GM21360 (cell line): Measurements from ENCODE around the gene AVPR2.

Experiments used
- ATAC-seq: cut with Tn5 transposase; IDR thresholded peaks from one replicate; pipeline ENCODE4 v1.9.1; 2021; ENCODE audit warnings: mild to moderate bottlenecking, moderate library complexity; ENCODE audit not compliant: unreplicated experiment

Gene AVPR2

DNA sequence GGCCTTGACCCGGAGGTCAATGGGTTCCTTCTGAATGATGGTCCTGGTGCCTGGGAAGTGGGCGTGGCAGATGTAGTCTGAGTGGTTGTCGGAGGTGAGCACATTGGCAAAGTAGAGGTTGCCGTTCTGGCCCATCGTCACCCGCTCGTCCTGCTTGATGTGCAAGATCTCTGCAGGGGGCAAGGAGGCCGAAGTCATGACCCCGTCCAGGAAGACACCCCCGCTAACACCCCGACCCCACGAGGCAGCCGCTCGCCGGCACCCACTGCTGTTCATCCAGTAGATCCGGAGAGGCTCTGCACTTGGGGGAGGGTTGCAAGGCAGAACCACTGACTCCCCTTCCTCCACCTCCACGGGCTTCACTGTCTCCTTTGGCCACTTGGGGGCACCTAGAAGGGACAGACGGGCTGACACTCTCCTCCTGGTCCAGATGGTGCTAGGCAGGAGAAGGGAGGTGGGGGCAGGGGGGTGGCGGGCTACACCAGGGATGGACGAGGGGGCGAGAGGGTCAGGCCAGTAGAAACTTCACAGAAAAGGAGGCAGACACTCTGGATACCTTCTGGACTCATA lies 33.6 kb upstream of the AVPR2 start:
- ATAC-seq: no peak

DNA sequence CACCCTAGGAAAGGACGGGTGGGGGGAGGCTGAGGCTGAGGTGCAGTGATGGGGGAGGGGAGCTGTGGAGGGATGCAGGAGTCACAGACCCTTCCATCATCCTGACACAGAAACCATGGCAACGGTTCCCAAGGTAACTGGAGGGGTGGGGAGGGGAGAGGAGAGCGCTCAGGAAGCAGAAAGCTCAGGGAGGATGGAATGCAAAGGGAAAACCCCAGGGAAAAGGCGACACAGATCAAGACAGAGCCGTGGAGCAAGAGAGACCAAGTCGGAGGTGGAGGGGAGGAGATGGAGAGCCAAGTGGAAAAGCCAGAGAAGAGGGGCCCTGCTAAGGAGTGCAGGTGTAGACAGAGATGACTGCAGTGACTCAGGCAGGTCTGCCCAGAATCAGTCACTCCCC lies 33.0 kb upstream of the AVPR2 start:
- no peak for ATAC-seq

DNA sequence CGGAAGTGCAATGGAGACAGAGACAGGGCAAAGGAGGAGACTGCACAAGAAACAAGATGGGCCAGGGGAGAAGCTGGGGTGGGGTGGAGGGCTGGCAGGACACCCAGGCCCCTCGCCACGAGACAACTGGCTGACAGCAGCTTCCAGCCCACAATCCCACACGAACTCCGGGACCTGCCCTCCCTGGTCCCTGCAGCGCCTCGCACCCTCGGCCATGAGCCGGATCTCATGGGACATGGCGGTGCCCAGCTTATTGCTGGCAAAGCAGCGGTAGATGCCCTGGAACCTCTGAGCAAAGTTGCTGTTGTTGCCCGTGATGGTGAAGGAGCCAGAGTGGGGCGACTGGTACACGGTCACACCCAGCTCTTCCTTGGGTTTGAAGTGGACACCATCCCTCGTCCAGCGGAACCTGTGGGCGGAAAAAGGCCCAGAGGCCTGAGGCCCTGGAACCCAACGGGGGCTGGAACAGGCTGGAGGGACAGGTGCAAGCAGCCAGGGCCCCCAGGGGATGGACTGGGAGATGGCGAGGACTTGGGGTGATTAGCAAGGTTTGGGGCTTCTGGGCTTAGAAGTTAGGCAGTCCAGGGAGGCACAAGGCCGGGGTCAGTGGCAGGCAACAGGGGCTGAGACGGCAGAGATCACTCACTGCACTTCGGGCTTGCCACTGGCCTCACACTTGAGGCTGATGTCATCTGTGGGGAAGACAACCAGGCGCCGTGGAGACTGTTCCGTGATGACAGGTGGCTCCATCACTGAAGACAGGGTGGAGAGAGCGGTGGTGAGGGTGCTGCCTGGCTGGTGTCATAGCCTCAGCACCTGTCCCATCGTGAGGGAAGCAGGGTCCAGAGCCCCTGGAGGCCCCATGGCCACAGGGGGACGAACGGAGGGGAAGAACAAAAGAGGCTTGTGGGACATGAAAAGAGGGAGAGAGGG lies 32.3 kb upstream of the AVPR2 start:
- ATAC-seq: no peak

DNA sequence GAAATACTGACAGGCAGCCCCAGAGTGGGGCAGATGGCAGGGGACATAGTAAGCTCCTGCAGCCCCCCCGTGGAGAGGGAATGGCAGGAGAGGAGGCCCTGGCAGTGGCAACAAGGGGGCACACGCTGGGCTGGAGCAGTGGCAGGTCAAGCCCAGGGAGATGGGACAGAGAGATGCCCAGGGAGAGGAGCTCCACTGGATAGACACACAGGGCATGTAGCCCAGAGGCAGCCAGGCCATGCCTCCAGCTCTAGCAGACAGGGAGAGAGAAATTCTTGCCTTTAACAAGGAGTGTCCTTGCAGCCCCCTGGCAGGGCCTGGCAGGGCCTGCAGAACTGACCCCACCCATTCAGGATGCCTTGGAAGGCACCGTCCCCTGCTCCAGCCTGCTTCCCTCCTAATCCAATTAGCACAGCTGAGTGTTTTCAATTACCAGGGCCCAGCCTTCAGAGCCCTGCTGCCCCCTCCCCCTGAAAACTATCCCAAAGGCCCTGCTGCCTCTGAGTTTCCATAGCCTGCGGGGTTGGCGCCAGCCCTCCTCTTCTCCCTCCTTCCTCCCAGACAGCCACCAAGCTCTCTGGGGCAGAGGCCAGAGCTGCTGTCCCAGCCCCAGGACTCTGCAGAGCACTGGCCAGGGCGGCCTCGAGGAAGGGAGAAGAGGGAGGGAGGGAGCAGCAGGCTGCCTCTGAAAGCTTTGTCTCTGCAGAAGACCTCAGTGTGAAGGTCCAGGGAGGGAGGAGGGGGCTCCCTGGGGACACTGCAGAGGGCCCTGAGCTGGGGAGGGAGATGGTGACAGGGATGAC lies 31.0 kb upstream of the AVPR2 start:
- no peak for ATAC-seq

DNA sequence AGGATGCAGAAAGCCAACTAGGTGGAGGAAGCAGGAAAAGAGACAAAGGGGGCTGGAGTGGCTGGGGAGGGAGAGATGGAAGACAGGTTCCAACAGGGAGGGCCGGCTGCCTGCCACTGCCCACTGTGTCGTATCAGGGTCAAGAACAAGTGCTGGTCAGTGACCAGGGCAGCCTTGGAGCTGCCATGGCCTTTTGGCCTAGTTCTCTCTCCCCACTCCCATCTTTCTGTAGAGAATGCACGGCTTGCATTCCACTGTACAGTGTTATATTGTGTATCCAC lies 30.4 kb upstream of the AVPR2 start:
- no peak for ATAC-seq

DNA sequence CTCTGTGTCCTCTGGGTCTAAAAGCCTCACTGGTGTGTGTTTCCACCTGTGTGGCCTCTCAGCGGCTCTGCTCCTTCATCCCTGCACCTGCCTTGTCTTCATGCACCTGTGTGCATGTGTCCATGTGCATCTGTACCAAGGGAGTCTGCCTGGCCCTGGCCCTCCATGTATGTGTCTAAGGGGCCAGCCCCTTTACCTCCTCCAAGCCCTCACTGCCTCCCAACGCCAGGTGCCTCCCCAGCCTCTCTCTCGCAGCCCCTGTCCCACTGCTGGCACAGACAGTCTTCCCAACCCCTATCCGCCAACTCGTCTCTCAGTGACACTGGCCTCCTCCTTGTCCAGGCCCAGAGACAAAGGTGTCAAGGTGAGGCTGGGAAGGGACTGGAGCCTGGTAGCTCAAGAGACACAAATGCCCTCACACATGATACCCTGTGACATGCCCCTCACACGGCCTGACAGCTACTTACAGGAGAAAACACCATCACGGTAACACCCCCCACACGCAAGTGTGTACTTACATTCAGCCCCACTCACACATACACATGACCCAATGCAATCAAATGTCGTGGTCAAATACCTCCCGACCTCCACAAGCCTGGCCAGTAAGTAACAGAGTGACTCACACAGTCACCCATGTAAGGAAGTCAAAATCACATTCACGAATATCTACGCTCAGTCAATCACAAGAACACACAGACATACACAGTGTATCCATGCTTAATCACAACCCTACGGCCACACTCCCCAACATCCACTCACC lies 29.9 kb upstream of the AVPR2 start:
- ATAC-seq: no peak

DNA sequence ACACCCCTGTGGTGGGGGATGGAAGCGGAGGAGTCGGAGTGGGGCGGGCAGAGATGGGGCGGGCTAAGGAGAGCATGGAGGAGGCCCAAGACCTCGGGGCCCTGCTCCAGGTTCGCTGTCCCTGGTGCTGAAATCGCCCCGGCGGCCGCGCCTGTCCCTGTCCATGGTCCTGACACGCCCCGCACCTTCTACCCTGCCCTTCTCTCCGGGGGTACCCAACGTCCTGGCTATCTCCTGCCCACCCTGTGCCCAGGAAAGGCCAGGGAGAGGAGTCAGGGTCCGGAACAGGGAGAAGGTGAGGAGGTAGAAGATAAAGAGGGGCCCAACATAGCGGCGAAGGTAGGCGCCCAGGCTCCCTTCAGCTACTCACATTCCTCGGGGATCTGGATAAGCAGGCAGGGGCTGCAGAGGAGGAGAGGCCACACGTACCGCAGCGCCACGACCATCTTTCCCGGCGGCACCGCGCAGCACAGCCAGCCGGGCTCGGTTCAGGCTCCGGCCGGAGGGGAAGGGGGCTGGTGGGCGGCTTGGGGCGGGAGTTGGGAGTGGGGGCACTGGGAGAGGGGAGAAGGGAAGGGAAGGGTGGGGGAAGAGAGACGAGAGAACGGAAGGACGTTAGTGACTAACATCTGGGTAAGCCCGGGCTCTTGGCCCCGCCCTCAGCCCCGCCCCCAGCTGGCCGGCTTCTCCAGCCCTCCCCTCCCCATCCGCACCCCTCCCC lies 28.9 kb upstream of the AVPR2 start:
- no peak for ATAC-seq

DNA sequence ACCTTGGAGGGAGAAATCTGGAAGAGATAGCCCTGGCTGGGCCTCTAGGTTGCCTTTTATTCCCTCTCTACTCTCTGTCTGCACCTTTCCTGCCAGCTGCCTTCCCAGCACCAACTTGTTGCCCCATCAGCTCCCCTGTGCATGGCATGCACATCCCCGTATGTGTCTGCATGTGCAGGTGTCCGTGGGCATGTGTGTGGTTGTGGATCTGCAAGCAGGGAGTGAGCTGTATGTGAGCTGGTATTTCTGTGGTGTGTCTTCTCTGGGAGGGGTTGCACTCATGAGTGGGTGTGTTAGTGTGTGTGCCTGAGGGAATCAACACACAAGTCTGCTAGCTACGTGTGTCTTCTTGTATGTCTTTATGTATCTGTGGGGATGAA lies 28.4 kb upstream of the AVPR2 start:
- no peak for ATAC-seq

DNA sequence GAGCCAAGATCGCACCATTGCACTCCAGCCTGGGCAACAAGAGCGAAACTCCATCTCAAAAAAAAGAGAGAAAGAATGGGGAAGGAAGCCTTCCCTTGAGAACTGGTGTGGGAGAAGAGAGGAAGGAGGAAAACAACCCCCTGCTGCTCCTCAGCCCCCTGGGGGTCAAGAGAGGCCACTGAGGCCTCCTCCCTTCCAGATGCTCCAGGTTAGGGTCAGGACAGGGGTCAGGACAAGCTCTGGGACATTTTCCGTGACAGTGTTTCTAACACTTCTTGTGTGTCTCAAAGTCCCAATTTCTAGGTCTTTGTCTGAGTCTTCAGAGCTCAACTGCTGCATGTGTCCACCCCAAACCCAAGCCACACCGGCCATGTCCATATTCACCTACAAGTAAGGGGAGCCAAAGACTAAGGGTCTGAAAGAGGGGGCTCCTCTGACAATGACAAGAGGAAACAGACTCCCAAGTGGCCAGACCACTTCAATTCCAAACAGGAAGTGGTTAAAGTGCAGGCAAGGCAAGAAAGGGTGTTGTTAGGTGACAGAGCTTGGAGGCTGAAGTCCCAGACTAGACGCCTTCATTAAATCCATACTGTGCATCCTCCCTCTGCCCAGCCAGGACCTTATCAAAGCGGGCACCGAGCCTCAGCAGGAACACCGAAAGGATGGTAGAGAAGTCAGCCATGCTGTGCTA lies 26.8 kb upstream of the AVPR2 start:
- no peak for ATAC-seq

DNA sequence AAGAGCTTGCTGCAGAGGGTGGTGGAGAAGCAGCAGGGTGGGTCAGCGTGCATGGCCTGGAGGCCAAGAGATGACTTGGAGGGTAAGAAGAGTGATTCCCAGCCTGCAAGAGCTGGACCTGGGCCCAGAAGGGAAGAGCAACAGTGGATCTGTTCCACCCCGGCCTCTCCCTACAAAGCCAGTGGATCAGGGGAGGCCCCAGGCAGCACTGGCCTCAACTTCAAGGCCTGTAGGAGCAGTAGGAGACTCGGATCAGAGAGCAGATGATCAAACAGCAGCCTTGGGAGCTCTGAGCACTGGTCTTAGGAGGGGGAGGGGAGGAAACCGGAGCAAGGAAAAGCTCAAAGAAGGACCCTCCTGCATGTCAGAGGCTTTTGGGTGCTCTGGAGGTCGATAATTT lies 26.1 kb upstream of the AVPR2 start:
- ATAC-seq: no peak

DNA sequence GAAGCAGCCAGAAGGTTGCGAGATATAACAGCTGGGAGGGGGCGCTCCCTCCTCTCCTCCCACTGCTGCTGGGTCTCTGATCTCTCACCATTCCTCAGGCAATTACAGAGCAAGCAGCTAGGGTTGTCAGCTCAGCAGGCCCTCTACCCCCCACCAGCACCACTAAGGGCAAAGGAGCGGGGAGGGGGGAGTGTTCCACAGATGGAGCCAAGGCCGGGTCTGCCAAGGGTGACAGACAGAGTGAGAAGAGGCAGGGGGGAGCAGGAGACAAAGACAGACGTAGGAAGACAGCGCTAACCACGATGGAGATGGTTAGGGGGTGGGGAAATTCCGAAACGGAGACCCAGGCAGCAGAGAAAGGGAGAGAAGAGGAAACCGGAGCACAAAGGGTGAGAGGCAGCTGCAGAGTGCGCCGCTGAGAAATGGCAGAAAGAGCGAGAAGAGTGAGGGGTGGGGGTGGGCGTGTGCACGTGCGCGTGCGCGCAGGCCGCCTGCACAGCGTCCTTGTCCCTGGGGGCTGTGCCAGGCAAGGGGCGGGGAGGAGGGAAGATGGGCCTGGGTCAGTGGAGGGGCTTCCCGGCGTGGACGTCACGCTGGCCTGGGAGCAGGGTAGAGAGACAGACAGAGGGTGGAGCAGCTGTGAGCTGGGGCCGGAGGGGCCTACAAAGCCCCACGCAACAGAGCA lies 25.4 kb upstream of the AVPR2 start:
- ATAC-seq: no peak

DNA sequence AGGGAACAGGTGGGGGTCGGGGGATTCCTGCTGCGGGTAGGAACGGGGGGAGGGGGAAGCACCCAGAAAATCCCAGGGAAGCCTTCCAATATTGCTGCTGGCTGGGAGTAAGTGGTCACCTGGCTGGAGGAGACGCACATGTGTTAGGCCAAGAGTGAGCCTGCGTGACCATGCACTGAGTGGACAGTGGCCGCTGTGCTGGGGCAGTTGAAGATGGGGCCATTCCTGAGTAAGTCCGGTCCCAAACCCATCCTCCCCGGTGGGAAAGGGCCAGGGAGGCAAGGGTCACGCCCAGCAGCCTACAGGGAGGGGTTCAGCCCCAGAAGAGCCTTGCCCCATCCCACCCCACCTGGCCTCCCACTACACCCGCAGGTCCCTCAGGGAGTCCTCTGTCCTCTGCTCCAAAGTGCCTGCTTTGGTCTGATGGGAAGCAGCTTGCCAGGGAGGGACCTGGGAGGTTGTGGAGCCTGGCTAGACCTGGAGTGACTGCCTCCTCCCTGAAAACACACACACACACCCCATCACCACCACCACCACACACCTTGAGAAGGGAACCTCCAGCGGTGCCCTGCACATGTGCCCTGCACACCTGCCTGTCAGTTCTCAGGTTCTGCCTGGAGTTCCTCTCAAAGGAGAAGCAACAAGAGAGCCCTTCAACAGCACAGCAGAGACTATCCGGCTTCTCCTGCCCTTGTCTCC lies 24.6 kb upstream of the AVPR2 start:
- no peak for ATAC-seq

DNA sequence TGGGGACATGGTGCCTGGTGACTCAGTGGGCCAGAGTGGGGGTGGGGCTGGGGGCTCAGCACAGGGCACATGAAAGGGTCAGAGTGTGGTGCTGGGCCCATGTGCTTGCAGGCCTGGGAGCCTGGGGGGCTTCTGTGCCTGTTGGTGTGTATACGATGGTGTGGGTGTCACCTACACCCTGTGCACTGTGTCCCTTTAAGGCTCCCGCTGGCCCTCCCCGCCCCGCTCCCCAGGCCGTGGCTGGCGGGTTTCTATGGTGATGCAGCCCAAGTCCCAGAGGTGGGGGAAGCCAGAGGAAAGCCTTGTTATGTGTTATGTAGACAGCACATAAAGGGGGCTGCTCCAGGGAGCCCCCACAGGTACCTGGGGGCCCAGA lies 24.0 kb upstream of the AVPR2 start:
- no peak for ATAC-seq

DNA sequence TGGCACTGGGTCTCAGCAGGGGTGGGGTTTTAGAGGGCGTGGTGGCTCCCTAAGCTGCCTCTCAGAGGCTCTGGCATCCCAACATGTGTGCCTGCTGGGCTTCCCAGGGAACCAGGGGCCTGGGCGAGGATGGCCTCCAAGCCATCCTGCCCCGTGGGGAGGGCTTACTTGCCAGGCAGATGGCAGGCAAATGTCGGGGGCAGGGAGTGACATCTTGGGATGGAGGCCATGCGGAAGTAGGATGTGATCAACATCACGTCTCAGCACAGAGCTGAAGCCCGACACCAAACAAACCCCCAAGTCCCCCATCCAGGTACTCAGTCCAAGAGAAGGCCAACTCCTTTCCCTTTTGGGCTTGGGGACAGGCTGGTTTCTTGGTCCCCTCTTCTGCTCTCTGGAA lies 23.2 kb upstream of the AVPR2 start:
- no peak for ATAC-seq

DNA sequence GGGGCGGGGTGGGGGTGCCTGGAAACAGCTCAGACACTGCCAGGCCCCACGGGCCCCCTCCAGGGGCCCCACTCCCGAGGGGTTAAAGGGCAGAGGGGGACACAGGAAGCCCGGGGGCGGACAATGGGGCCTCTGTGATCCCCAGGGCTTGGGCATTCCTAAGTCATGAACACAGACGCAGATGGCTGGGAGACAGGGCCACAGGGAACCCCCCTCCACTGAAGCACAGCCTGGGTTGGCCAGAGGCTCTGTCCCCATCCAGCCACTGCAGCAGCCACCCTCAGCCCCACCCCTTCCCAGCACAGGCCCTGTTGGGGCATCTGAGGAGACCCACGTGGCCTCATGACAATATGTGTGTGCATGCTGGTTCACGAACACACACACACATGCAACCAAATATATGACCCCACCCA lies 22.4 kb upstream of the AVPR2 start:
- no peak for ATAC-seq

DNA sequence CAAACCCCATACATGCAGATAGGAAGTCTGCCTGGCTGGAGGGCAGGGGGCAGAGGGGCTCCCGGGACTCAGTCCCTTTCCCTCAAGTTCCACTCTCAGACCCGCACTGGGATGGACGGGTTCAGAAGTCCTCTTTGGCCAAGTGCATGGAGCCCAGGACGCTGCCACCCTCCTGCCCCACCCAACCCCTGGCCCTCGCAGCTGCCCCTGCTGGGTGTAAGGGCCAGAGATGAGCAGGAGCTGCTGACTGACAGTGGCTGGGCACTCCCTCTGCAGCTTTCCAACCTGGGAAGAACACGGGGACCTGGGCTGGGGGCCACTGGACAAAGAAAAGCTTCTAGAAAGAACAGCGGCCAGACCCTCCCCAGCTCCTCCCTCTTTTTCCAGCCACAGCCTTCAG lies 21.9 kb upstream of the AVPR2 start:
- ATAC-seq: no peak

DNA sequence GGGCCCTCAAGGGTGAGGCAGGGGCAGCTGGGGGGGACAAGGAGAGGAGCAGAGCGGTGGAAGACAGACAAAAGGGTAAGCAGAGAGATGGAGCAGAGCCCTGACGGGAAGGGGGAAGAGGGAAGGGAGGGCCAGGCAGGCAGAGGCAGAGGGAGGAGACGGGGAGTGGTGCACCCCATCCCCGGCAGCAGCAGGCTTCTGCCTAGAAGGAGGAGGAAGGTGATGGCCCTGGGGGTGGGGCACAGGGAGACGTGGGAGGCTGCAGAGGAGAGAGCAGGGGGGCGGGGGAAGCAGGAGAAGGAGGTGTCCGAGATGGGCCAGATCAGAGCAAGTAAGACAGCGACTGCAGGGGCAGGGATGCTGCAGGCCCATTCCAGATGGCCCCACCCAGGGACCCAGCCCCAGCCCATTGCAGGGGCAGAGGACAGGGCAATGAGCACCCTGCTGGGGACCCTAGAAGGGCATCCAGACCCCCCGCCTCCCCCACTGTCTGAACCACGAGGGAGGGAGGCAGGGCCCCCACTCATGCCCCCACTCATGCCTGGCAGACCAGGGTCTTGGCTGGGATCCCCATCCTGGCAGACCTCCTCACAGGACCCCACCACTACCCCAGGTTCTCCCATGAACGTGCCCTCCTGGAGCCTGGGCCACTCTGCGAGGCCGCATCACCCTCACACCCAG lies 21.2 kb upstream of the AVPR2 start:
- no peak for ATAC-seq

DNA sequence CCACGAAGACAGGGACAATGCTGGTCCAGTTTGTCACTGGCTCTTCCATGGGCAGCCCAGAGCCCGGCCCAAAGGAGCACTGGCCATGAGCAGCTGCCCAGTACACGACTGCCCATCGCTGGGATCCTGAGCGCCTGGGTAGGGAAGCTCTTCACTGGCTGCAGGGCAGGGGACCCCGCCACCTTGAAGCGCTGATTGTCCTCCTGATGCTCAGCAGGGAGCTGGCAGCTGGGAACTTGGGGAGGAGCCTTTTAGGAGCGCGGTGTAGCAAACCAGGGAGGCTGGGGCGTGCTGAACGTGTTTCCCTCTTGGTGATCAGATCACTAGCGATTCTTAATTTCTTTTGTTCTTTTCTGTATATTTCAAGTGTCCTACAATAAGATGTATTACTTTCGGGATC lies 20.3 kb upstream of the AVPR2 start:
- ATAC-seq: no peak
